GM18517 (cell line): ENCODE measurements around the gene FHL3.
A peak's percentile ranks its signal among the peaks of the same experiment; 100 is the strongest.
"Not testable (repeated sequence)": the region's sequence is repeated elsewhere in the genome, so short reads cannot be mapped to it uniquely, and the experiment has no call there.

ENCODE experiments used
- ATAC-seq: cut with Tn5 transposase; IDR thresholded peaks from one replicate; pipeline ENCODE4 v1.9.1; 2021; ENCODE audit warnings: mild to moderate bottlenecking, moderate library complexity; ENCODE audit not compliant: unreplicated experiment

Gene FHL3

GRCh38 chr1:38037221-38037939 lies 32.1 kb upstream of the FHL3 start:
- ATAC-seq, result no peak

GRCh38 chr1:38034871-38035270 lies 29.6 kb upstream of the FHL3 start:
- no peak for ATAC-seq

DNA sequence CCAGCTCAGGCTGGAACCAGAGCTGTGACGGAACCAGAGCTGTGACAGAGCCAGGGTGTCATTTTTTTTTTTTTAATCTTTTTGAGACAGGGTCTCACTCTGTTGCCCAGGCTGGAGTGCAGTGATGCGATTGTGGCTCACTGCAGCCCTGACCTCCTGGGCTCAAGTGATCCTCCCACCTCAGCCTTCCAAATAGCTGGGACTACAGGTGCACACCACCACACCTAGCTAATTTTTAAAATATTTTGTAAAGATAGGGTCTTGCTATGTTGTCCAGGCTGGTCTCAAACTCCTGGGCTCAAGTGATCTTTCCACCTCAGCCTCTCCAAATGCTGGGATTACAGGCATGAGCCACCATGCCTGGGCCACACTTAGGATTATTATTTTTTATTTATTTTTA lies 27.7 kb upstream of the FHL3 start:
- ATAC-seq, result not testable (repeated sequence)

GRCh38 chr1:38031513-38031866 lies 26.2 kb upstream of the FHL3 start:
- no peak for ATAC-seq

- ATAC-seq, result no peak
Observed at GRCh38 chr1:38030596-38031512, 25.5 kb upstream of the FHL3 start.

GRCh38 chr1:38029685-38030511 lies 24.6 kb upstream of the FHL3 start:
- peak; percentile 32 for ATAC-seq

DNA sequence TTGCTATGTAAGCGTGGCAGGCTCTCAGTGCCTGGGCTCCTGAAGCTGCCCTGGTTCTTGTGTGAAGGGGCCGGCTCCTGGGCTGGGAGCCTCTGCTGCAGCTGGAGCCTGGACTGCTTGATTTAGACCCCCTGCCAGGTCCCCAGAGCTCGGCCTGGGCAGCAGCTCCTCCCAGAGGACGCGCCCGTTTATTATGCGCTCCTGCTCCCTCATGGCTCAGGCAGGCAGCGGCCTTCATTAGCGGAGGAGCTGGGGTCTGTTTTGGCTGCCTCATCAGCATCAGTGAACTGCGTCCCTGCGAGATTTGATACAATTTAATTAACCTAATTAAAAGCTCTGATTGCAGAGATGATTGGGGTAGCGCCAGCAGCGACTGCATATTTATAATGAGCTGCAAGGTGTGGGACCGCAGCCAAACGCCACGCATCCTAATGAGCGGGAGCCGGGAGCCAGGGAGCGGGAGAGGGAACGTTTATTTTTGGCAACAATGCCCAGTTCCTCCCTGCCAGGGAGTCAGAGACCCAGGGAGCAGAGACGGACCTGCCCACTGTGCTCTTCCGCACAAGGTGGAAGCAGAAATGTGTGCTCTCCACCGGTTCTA lies 23.9 kb upstream of the FHL3 start:
- no peak for ATAC-seq

GRCh38 chr1:38028671-38029070 lies 23.4 kb upstream of the FHL3 start:
- ATAC-seq, result peak; percentile 3

DNA sequence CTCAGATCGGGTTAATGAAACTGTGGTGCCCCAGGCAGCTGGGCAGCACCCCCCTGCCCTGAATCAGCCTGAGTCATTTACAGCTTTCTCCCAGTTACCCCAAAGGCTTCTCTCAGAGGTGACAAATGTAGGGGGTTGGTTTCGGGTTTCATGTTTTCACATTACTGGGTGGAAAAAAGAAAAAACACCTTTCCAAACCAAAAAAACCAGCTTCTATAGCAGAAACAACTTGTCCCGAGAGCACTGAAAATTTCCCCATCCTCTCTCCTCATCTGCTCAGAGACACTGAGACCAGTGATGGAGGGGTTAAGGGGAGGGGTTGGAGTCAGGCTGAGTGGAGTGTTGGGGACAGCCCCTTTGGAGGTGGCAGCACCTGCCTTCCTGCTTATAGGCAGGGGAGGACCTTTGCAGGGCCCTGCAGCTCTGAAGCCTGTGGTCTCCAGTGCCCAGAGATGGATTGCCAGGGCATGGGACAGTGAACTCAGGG lies 22.8 kb upstream of the FHL3 start:
- ATAC-seq, result peak; percentile 74

DNA sequence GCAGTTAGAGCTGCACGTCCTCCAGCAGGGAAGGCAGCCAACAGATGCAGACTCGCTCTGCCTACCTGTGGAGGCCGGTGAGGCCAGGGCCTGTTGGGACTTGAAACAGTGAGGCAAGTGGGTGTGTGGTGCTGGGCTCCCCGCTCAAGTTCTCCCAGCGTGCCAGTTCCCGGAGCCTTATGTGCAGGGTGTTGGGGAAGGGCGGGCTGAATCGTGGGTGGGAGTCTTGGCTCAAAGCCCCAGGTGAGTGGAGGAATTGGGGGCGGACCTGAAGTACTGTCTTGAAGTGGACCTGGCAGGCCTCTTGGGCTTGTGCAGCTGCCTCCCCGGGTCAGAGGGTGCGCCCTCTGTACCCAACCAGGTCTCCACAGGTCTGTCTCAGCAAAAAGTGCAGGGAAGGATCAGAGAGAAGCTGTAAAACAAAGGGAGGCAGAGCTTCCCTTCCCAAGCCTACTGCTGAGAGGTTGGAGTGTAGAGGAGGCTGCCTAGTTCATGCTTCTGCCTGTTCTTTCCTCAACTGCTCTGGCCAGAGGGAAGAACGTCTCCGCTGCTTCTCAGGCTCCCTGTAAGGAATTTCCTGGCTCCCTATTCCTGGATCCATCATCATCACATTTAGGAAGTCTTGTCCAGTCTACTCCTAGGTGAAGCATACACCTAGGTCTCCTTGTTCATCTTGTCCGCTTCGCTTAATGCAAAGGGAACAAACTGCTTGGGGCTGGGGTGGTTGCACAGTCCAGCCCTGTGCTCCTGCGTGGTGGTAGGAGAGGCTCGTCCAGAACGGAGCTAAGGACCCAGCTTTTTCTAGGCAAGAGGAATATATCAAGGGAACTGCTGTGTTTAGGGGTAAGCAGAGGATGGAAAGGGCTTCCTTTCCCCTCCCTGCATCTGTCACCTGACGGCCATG lies 22.1 kb upstream of the FHL3 start:
- ATAC-seq, result no peak

- ATAC-seq, result no peak
Observed at GRCh38 chr1:38026592-38027200, 21.4 kb upstream of the FHL3 start.

DNA sequence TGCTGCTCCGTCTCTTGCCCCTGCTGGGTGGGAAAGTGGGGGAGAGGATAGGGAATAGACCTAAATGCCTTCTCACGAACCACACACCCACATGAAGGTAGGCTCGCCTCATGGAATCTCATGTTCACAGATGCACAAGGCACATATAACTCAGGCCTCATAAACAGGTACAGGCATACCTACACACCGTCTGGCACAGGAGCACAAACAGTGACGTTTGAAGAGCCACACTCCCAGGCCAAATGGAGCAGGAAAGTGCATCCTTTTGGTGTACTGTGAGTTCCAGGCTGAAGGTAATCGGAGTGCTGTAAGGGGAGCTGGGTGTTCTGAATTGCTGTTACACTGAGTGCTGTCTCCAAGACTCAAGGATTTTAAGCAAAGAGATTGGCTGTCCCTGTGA lies 20.4 kb upstream of the FHL3 start:
- no peak for ATAC-seq

DNA sequence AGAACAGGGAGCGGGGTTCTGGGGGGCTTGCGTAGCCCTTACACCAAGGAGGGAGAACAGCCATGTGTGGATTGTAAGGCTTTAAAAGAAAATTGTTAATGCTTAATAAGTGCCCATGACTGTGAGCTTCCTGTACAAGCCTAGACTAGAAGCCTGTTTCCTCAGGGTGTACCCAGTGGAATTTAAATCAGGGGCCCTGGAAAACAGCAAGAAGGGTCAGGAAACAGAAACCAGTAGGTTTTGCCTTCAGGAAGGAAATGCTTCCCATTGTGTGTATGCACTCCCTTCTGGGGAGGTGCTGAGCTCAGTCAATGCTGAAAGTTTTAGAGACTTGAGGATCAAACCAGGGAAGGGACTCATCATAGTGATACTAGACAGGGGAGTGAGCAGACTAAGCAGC lies 19.9 kb upstream of the FHL3 start:
- ATAC-seq, result no peak

DNA sequence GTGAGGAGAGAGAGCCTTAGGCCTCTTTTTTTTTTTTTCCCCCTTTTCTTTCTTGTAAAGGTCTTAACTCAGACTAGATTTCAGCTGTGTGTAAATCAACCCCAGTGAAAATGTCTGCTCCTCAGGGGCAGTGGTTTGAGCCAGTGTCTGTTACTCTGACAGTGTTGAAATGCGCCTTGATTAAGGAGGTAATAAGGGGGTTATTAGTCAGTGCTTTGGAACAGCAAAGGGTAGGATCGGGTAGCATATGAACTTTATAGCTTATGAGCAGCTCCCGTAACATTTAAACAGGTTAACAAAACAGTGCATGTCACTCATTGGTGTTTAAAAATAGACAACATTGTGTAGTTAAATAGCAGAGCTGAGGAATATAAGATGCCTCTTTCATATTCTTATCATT lies 17.5 kb upstream of the FHL3 start:
- ATAC-seq, result no peak

DNA sequence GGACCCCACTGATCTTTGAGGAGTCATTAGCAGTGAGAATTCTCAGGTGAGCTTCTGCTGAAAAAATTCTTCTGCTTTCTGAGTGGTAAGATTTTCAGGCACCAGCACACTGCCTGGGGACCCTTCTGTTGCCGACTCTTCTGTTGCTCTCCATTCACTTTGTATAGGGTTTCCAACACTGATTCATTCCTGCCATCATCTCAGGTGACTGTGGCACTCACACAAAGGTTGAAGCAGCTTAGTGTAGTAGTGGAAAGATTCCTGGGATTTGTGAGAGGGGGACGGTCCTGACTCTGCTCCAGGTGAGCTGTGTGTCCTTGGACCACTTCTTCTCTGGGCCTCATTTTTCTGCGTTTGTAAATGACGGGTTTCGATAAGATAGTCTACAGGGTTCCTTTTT lies 16.7 kb upstream of the FHL3 start:
- no peak for ATAC-seq

DNA sequence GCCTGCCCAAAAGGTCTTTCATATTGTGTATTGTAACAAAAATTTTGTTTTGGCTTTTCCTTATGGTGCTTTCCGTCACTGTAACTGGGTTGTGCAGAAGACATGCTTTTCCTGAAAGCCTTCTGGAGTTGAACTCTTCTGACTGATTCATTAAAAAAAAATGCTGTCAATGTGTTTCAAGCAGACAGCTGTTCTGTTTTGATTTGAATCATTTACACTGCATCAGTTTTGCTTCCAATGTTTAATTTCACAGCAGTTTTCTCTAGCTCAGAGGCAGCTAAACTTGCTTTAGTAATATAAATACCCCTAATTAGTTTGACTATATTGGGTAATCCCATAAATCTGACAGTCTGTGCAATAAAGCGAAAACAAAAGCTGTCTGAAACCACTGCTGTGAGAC lies 15.1 kb upstream of the FHL3 start:
- ATAC-seq, result no peak

DNA sequence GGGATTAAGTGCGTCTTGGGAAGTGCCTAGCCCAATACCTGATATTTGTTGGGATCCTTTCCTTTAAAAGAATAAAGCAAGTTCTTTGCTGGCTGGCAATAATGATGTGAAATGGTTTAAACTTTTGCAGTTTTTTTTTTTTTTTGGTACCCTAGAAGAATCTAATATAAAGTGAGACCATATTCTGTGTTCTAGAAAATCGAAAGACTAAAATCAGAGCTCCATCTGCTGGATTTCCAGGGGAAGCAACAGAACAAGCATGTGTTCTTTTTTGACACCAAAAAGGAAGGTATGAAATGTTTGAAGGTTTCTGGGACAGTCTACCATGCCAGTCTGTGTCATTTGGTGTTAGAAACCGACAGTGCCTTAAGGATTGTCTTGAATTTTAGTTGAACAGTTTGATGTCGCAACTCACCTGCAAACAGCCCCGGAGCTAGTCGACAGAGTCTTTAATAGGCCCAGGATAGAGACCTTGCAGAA lies 13.6 kb upstream of the FHL3 start:
- no peak for ATAC-seq

- ATAC-seq, result no peak
Observed at GRCh38 chr1:38015978-38016725, 10.8 kb upstream of the FHL3 start.
